PFSK-1 (cell line): ENCODE results near the gene TERT.

ENCODE experiments used
- POLR2AphosphoS5 ChIP-seq: IDR thresholded peaks from 2 replicates; pipeline ENCODE4 v1.6.1; 2012; ENCODE audit warnings: low read depth, mild to moderate bottlenecking, control low read depth, low read length, moderate library complexity
- SIN3A ChIP-seq: IDR thresholded peaks from 2 replicates; pipeline ENCODE4 v1.6.1; 2012; ENCODE audit warnings: mild to moderate bottlenecking, low read length, moderate library complexity, borderline replicate concordance; ENCODE audit not compliant: insufficient read depth
- TAF1 ChIP-seq: IDR thresholded peaks from 2 replicates; pipeline ENCODE4 v1.6.1; 2012; ENCODE audit warnings: low read length, control low read depth, borderline replicate concordance; ENCODE audit not compliant: insufficient read depth

DNA sequence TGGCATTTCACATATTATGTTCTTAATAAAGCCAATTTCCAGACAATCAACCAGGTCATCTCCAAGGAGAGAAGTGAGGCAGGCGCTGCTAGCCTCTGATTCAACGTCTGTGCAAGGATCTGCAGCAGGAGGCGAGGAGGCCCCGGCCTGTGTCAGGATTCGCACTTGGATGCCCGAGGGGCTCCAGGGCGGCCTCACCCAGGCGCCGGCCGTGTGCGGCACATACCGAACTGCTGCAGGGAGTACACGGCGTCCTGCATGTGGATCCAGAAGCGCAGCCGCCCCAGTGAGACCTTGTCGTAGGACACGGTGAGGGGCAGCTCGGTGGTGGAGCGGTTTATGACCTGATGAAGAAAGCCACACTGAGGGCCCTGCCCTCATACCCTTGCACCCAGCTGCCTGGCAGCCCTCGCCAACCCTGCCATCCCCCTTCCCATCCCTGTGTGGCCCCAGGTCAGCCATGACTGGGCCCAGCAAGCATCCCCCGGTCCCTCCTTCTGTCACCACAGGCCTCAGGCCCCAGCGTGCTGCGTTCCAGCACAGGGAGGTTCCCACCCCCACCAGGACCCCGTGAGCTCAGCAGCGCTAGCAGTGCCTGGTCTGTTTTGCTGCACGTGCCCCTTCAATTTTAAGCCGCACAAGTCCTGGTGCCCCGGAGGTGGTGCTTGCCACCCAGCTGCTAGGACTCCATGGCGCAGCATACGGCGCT is 40.1 kb upstream of the TERT start:
- TF ChIP-seq POLR2AphosphoS5 (no peak), TAF1 (no peak), SIN3A (no peak)
